Dendritic cell treated with granulocyte-macrophage colony-stimulating factor and Interleukin-4, amounts not matched to agents 40 ng/mL and 50 ng/mL, for 4 days (primary cell): ENCODE results near the gene CLCA2.

ENCODE experiments used
- H3K27ac Mint-ChIP-seq: one replicate; pipeline ENCODE4 v1.8.0; 2022; ENCODE audit warnings: mild to moderate bottlenecking, mixed read lengths
- H3K27me3 Mint-ChIP-seq: one replicate; pipeline ENCODE4 v1.8.0; 2022; ENCODE audit warnings: mild to moderate bottlenecking, mixed read lengths
- H3K36me3 Mint-ChIP-seq: one replicate; pipeline ENCODE4 v1.8.0; 2022; ENCODE audit warnings: low read depth, mixed read lengths
- H3K4me1 Mint-ChIP-seq: one replicate; pipeline ENCODE4 v1.8.0; 2022; ENCODE audit warnings: low read depth, mixed read lengths
- H3K4me3 Mint-ChIP-seq: one replicate; pipeline ENCODE4 v1.8.0; 2022; ENCODE audit warnings: mild to moderate bottlenecking, moderate library complexity, mixed read lengths
- H3K9me3 Mint-ChIP-seq: one replicate; pipeline ENCODE4 v1.8.0; 2022; ENCODE audit warnings: mixed read lengths
- intact Hi-C: fragments of 100-400 bp; cut with micrococcal nuclease; formaldehyde crosslinking; loops from one replicate; pipeline ENCODE4 v1.15.0; 2022

Gene CLCA2

DNA sequence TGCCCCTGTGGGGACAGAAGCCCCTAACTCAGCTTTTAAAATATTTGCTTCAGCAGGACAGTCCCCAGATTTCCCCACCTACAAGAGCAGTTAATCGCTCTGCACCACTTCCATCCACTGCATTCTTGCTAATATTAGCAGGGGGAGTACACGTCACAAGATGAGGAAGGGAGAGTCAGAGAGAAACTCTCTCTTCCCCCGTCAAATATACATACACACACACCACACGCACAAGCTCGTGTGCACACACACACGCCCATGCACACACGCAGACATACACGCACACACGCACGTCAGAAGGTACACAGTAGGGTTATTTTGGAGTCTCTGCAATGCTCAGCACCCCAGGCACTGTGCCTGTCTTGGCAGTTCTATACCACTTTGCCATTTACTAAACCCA is 46.9 kb downstream of the CLCA2 start:
- no peak overlapping the region for H3K27ac Mint-ChIP-seq

DNA sequence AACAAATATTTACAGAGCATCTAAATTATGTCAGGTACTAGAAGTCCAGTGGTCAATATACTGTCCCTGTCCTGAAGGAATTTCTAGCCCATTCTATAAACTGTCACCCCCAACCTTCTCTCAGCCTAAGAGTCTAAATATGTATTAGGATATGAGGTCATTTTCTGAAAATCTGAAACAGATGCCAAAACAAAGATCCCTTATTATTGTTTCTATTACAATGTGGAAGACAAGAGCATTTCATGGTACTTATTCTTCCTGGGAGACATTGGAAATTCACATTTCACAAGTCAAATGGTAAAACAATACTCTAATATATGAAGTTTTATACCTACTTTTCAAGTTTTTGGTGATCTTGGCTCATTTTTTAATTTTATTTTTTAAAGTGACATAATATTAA is 47.3 kb downstream of the CLCA2 start:
- Mint-ChIP-seq H3K27me3 (no peaks in the 10 kb centered on the region), H3K4me1 (peaks cover 23% of the 10 kb centered on the region), H3K36me3 (no peaks in the 10 kb centered on the region), H3K9me3 (no peaks in the 10 kb centered on the region), H3K4me3 (no peak overlapping the region), H3K27ac (no peak overlapping the region)
- intact Hi-C loops: loop anchor here (5.0 kb wide), 1 partner anchor 39 kb away; no protein-coding TSS in a partner anchor

More for the DNA sequence above, 46.9 kb downstream of the CLCA2 start:
- no peak overlapping the region for H3K4me3 Mint-ChIP-seq
- no peaks in the 10 kb centered on the region for H3K9me3 Mint-ChIP-seq
- H3K36me3 Mint-ChIP-seq: no peaks in the 10 kb centered on the region
- no peaks in the 10 kb centered on the region for H3K27me3 Mint-ChIP-seq
- intact Hi-C loops: loop anchor here (5.0 kb wide), 1 partner anchor 39 kb away; no protein-coding TSS in a partner anchor
- peaks cover 23% of the 10 kb centered on the region for H3K4me1 Mint-ChIP-seq

DNA sequence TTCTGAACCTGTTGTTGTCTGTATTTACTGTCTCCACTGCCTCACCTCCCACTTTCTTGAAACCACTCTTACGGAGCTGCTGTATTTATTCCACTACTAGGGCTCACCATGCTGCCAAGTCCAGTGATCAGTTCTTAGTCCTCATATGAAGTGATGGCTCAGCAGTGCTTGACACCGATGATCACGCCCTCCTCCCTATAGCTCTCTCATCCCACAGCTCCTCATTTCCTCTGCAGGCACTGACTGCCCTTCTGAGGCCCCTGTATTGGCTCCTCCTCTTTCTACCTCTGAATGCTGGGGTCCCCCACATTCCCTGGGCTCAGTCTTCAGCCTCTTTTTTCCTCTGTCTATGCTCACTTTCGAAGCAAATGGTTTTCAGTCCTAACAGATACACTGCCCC is 48.2 kb downstream of the CLCA2 start:
- Mint-ChIP-seq H3K9me3 (no peaks in the 10 kb centered on the region), H3K36me3 (no peaks in the 10 kb centered on the region), H3K4me3 (no peak overlapping the region), H3K4me1 (peaks cover 23% of the 10 kb centered on the region), H3K27me3 (no peaks in the 10 kb centered on the region), H3K27ac (no peak overlapping the region)
- intact Hi-C loops: loop anchor here (5.0 kb wide), 1 partner anchor 40 kb away; no protein-coding TSS in a partner anchor

DNA sequence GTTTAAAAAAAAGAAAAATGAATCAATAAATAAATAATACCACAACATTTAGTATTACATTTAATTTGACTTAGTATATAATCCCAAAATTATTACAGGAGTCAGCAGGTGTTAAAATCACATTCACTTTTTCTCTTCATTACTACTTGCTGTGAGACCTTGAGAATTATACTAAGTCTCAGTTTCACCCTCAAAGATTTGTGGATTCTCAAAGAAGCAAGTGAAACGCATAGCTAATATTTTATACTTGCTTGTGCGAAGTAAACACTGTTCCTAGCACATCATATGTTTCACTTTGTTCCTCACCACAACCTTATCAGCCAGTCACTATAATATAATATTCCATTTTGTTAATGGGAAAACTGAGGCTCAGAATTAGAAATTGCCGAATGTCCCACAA is 48.8 kb downstream of the CLCA2 start:
- Mint-ChIP-seq H3K27ac (no peak overlapping the region), H3K36me3 (no peaks in the 10 kb centered on the region), H3K4me3 (no peak overlapping the region), H3K4me1 (peaks cover 23% of the 10 kb centered on the region), H3K27me3 (no peaks in the 10 kb centered on the region), H3K9me3 (no peaks in the 10 kb centered on the region)
- intact Hi-C loops: loop anchor here (5.0 kb wide), 1 partner anchor 40 kb away; no protein-coding TSS in a partner anchor

DNA sequence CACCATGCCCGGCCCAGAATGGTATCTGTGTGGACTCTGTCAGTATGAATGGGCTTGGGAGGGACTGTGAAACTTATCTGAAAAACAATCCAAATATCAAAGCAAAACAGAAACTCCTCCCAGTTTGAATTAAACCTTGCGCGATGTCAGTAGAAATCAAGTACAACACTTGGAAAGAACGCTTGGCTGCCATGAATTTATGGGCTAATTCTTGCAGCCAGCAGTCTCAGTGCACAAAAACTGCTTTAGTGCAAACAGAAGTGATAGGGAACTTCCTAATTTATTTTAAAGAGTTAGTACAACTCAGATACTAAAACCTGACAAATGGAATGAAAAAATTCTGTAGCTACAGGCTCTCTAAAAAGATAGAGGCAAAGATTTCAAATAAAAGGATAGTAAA is 53.3 kb downstream of the CLCA2 start:
- Mint-ChIP-seq H3K9me3 (no peaks in the 10 kb centered on the region), H3K27me3 (no peaks in the 10 kb centered on the region), H3K4me1 (peaks cover 3% of the 10 kb centered on the region), H3K4me3 (no peak overlapping the region), H3K27ac (no peak overlapping the region), H3K36me3 (no peaks in the 10 kb centered on the region)
- intact Hi-C loops: no loop called here

DNA sequence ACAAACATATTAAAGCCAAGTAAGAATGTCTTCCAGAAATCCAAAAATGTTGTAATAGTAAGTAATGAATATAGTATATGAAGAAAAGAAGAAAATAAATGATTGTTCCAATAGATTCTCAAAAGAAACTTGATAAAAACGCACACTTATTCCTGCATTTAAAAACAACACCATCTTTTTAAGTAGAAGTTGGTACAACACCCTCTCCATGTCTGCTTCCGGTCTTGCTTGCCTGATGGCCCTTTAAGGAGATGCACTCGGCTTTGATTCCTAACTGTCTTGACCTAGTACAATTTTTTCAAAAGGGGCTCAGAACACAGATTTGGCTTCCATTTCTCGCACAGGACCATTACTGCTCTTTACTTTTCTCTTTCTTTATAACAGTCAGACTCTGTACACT is 53.7 kb downstream of the CLCA2 start:
- intact Hi-C loops: no loop called here
- Mint-ChIP-seq H3K4me1 (no peaks in the 10 kb centered on the region), H3K27ac (no peak overlapping the region), H3K4me3 (no peak overlapping the region), H3K27me3 (no peaks in the 10 kb centered on the region), H3K9me3 (no peaks in the 10 kb centered on the region), H3K36me3 (no peaks in the 10 kb centered on the region)

DNA sequence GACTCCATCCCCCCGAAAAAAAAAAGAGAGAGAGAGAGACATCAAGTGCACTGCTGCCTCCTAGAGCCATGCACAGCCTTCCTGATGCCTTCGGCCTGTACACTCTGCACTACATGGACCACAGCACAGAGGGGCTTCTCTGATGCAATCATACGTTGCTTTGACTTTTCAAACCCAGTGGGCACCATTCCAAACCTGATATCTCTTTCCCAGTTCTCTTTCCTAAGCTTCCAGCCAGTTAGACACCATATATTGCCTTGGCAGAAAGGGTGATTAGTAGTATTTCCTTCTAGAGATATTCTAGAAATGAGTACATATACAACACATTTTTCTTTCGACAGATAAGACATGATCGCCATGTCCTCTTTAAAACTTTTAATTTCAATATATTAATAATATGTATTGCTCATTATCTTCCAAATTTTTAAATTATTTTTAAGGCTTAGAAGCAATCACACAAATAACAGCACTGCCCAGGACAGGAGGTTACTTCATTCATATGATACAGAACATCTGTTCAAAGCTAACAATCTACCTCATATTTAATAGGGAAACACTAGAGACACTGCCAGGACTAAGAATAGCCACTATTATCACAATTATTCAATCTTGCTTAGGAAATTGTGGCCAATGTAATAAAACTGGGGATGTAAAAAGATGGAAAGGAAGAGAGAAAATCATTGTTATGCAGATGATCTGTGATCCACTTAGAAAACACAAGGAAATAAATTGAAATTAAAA is 54.6 kb downstream of the CLCA2 start:
- no peak overlapping the region for H3K27ac Mint-ChIP-seq

DNA sequence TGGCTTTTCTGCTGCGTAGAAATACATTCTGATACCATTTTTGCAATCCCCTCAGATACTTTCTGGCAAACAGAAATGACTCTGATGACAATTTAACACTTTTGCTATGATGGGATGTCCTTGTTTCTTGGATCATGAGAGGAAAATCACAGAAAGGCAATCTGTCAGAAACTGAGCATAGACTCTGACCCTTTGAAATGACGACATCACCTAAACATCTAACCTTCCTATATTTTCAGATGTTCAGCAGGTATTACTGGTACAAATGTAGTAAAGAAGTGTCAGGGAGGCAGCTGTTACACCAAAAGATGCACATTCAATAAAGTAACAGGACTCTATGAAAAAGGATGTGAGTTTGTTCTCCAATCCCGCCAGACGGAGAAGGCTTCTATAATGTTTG is 58.0 kb downstream of the CLCA2 start:
- intact Hi-C loops: no loop called here
- no peaks in the 10 kb centered on the region for H3K36me3 Mint-ChIP-seq
- H3K27ac Mint-ChIP-seq: no peak overlapping the region
- no peaks in the 10 kb centered on the region for H3K9me3 Mint-ChIP-seq
- no peaks in the 10 kb centered on the region for H3K27me3 Mint-ChIP-seq
- no peaks in the 10 kb centered on the region for H3K4me1 Mint-ChIP-seq
- H3K4me3 Mint-ChIP-seq: no peak overlapping the region

More for the DNA sequence above, 54.6 kb downstream of the CLCA2 start:
- no peaks in the 10 kb centered on the region for H3K4me1 Mint-ChIP-seq
- intact Hi-C loops: no loop called here
- H3K36me3 Mint-ChIP-seq: no peaks in the 10 kb centered on the region
- no peaks in the 10 kb centered on the region for H3K9me3 Mint-ChIP-seq
- H3K4me3 Mint-ChIP-seq: no peak overlapping the region
- no peaks in the 10 kb centered on the region for H3K27me3 Mint-ChIP-seq

DNA sequence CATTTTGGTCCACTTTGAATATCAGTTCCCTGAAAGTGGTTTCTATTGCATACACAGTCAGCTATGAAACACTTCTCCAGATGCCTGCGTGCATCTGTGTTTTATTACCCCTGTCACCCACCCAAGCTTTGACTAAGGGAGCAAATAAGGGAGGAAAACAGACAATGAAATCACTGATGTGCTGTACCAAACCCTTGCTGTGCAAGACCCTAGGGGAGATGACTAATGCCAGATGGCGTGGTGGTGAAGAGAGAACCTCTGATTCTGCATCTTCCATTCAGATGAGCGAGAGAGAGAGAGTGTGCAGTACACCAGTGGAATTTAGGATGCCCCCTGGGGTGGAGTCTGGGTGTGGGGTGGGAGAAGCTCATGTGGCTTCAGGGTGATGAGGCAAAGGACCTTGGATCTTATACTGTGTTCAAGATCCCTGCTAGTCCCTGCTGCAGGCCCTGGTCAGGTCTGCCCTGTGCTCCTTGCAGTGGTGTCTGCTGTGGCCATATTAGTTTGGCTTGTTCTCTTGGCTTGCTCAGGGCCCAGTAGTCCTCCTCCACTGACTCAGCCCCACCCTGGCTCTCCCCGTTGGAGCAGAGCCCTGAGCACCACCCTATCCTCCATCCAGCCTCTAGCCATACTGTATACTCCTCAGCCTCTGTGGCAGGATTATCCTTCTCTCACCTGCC is 63.3 kb downstream of the CLCA2 start:
- intact Hi-C loops: no loop called here

DNA sequence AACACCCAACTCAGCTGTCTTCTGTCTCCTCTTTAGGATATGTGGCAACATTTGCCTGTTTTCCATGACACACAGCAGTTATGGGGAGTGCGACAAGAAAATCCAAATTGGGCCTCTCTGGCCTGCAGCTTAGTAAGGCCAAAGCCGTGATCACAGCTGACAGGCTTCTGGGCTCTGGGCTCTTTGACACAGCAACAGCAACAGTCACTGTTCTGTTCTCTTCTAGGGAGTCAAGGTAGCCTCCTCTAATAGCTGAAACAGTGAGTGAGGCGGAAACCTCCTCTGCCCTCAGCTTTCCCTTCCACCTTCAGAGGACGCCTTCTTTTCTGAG is 63.8 kb downstream of the CLCA2 start:
- Mint-ChIP-seq H3K27ac (no peak overlapping the region), H3K27me3 (no peaks in the 10 kb centered on the region), H3K36me3 (no peaks in the 10 kb centered on the region), H3K4me1 (no peaks in the 10 kb centered on the region), H3K9me3 (no peaks in the 10 kb centered on the region), H3K4me3 (no peak overlapping the region)
- intact Hi-C loops: no loop called here

More for the DNA sequence above, 63.3 kb downstream of the CLCA2 start:
- Mint-ChIP-seq H3K27me3 (no peaks in the 10 kb centered on the region), H3K4me1 (no peaks in the 10 kb centered on the region), H3K4me3 (no peak overlapping the region), H3K36me3 (no peaks in the 10 kb centered on the region), H3K27ac (no peak overlapping the region), H3K9me3 (no peaks in the 10 kb centered on the region)

DNA sequence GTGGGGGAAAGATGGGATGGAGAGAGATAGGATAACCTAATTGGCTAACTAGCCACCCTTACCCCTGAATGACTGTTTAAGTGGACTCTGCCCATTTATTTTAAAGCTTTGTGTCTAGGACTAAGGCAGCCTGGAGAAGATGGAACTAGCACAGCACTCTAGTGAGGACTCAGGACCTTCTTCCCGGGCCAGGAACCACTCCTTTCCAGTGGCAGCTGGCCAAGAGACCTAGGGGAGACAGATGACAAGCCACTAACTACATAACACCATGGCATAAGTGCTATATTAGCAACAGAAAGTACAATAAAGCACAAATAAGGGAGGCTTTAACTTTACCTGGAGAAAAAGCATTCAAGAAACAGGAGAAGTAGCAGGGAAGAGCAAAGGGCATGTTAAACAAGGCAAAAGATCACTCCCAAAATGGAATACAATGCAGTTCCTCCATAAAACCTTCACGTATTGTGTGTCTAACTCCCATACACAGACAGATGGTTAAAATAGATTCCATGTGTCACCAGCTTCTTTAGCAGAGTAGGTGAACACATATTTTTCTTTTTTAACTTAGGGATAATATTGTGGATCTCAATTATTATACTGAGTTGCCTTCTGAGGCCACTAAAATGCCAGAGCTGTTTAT is 65.4 kb downstream of the CLCA2 start:
- Mint-ChIP-seq H3K9me3 (no peaks in the 10 kb centered on the region), H3K4me1 (no peaks in the 10 kb centered on the region), H3K27ac (no peak overlapping the region), H3K4me3 (no peak overlapping the region), H3K27me3 (no peaks in the 10 kb centered on the region), H3K36me3 (no peaks in the 10 kb centered on the region)
- intact Hi-C loops: no loop called here

DNA sequence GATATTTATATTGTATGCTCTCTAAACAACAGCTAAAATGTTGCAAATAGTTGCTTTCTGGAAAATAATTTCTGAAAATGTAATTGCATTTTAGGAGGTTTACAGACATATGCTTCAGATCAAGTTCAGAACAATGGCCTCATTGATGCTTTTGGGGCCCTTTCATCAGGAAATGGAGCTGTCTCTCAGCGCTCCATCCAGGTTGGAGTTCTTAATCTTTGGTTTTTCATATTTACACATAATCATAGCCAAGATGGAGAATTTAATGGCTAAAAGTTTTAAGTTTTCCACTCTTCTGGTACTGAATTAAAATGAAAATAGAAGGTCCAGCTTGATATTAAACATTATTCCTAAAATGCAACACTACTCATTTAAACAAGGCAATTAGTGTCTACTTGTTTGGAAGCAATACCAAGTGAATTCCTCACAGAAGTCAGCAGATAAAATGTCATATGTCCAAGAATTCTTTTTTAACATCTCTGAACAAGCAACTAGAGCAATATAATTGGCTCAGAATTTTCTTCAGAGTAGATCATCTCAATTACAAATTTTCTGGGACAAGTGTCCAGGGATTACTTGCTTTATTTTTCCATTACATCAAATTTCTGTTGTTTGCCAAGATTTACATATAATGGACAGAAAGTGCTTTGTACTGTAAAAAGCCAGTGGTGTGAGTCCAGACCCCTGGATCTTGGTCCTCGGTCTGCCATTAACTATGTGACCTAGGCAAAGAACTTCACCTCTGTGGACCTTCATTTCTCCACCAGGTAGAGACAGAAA is 67.4 kb downstream of the CLCA2 start:
- no peak overlapping the region for H3K4me3 Mint-ChIP-seq
- H3K36me3 Mint-ChIP-seq: no peaks in the 10 kb centered on the region
- intact Hi-C loops: no loop called here
- no peak overlapping the region for H3K27ac Mint-ChIP-seq
- no peaks in the 10 kb centered on the region for H3K4me1 Mint-ChIP-seq
- no peaks in the 10 kb centered on the region for H3K9me3 Mint-ChIP-seq
- no peaks in the 10 kb centered on the region for H3K27me3 Mint-ChIP-seq

DNA sequence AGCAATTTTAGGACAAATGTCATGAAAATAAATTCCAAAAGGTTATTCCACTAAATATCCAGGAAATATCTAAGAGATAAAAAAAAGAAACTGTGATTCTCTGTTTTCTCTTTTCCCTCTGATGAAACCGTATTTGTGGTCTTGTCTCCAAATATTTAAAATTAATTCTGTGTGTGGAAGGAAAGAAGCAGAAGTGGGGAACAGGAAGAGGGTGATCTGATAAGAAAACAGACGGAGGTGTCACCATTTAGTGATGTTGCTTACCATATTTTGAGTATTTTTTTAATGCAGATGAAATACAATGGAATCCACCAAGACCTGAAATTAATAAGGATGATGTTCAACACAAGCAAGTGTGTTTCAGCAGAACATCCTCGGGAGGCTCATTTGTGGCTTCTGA is 74.3 kb downstream of the CLCA2 start:
- Mint-ChIP-seq H3K27ac (peak overlapping the region; percentile 17), H3K27me3 (peaks cover 2% of the 10 kb centered on the region), H3K4me1 (peaks cover 12% of the 10 kb centered on the region), H3K9me3 (no peaks in the 10 kb centered on the region), H3K36me3 (no peaks in the 10 kb centered on the region), H3K4me3 (no peak overlapping the region)
- intact Hi-C loops: no loop called here
